ENCODE results near the gene TNNT1.

Gene TNNT1

GRCh38 chr19:55112777-55113569, 36.0 kb downstream of the TNNT1 start:
- H3K9ac ChIP-seq (ENCODE audit: low read depth, low read length), result no peak overlapping the region
- ATAC-seq (ENCODE audit: insufficient read depth, low read depth) (no peak), DNase-seq (no peak)
- H3K27ac ChIP-seq (ENCODE audit: low read length), result no peak overlapping the region
- peaks cover 76% of the 10 kb centered on the region for H4K20me1 ChIP-seq (ENCODE audit: insufficient read depth, low read length)
- no peaks in the 10 kb centered on the region for H3K27me3 ChIP-seq (ENCODE audit: insufficient read depth, low read length, poor library complexity)
- H3K36me3 ChIP-seq (ENCODE audit: insufficient read depth, low read length), result peaks cover 42% of the 10 kb centered on the region
- no peak overlapping the region for H2AFZ ChIP-seq (ENCODE audit: low read depth, low read length)
- H3K4me2 ChIP-seq (ENCODE audit: insufficient read depth, low read length), result no peak overlapping the region
- TF ChIP-seq, protein P1, sequence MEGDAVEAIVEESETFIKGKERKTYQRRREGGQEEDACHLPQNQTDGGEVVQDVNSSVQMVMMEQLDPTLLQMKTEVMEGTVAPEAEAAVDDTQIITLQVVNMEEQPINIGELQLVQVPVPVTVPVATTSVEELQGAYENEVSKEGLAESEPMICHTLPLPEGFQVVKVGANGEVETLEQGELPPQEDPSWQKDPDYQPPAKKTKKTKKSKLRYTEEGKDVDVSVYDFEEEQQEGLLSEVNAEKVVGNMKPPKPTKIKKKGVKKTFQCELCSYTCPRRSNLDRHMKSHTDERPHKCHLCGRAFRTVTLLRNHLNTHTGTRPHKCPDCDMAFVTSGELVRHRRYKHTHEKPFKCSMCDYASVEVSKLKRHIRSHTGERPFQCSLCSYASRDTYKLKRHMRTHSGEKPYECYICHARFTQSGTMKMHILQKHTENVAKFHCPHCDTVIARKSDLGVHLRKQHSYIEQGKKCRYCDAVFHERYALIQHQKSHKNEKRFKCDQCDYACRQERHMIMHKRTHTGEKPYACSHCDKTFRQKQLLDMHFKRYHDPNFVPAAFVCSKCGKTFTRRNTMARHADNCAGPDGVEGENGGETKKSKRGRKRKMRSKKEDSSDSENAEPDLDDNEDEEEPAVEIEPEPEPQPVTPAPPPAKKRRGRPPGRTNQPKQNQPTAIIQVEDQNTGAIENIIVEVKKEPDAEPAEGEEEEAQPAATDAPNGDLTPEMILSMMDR (IDR thresholded peaks at IDR 0.05; ENCODE audit: borderline replicate concordance, extremely low read depth, low read length, poor library complexity, severe bottlenecking), result peak; percentile 11
- TF ChIP-seq EZH2 (IDR thresholded peaks at IDR 0.05; ENCODE audit: borderline replicate concordance, low read depth, low read length, severe bottlenecking), result no peak
- H3K4me3 ChIP-seq (ENCODE audit: low read depth in 1 of 2, low read length in 2 of 2), result no peak overlapping the region
- H3K4me1 ChIP-seq (ENCODE audit: insufficient read depth, low read length), result peaks cover 24% of the 10 kb centered on the region
- peaks cover 80% of the 10 kb centered on the region for H3K79me2 ChIP-seq (ENCODE audit: insufficient read depth, low read length)
- H3K9me3 ChIP-seq (ENCODE audit: insufficient read depth, low read length, severe bottlenecking), result no peaks in the 10 kb centered on the region

- ATAC-seq (ENCODE audit: insufficient read depth, low read depth), result no peak
- Histone ChIP-seq H3K9ac (ENCODE audit: low read depth, low read length) (no peak overlapping the region), H3K4me3 (ENCODE audit: low read depth in 1 of 2, low read length in 2 of 2) (no peak overlapping the region), H2AFZ (ENCODE audit: low read depth, low read length) (no peak overlapping the region), H3K36me3 (ENCODE audit: insufficient read depth, low read length) (peaks cover 42% of the 10 kb centered on the region), H4K20me1 (ENCODE audit: insufficient read depth, low read length) (peaks cover 76% of the 10 kb centered on the region), H3K79me2 (ENCODE audit: insufficient read depth, low read length) (peaks cover 77% of the 10 kb centered on the region), H3K9me3 (ENCODE audit: insufficient read depth, low read length, severe bottlenecking) (no peaks in the 10 kb centered on the region), H3K4me2 (ENCODE audit: insufficient read depth, low read length) (no peak overlapping the region), H3K27ac (ENCODE audit: low read length) (no peak overlapping the region), H3K4me1 (ENCODE audit: insufficient read depth, low read length) (peaks cover 24% of the 10 kb centered on the region), H3K27me3 (ENCODE audit: insufficient read depth, low read length, poor library complexity) (no peaks in the 10 kb centered on the region)
- no peak for TF ChIP-seq EZH2 (IDR thresholded peaks at IDR 0.05; ENCODE audit: borderline replicate concordance, low read depth, low read length, severe bottlenecking)
- TF ChIP-seq, protein P1 (IDR thresholded peaks at IDR 0.05; ENCODE audit: borderline replicate concordance, extremely low read depth, low read length, poor library complexity, severe bottlenecking), result no peak
- no peak for DNase-seq
Measured at GRCh38 chr19:55112246-55112776, 36.7 kb downstream of the TNNT1 start.

- no peak overlapping the region for H3K4me2 ChIP-seq (ENCODE audit: insufficient read depth, low read length)
- no peaks in the 10 kb centered on the region for H3K27me3 ChIP-seq (ENCODE audit: insufficient read depth, low read length, poor library complexity)
- H3K79me2 ChIP-seq (ENCODE audit: insufficient read depth, low read length), result peaks cover 72% of the 10 kb centered on the region
- DNase-seq (no peak), ATAC-seq (ENCODE audit: insufficient read depth, low read depth) (no peak)
- no peaks in the 10 kb centered on the region for H3K9me3 ChIP-seq (ENCODE audit: insufficient read depth, low read length, severe bottlenecking)
- no peak for TF ChIP-seq EZH2 (IDR thresholded peaks at IDR 0.05; ENCODE audit: borderline replicate concordance, low read depth, low read length, severe bottlenecking)
- TF ChIP-seq, protein P1 (IDR thresholded peaks at IDR 0.05; ENCODE audit: borderline replicate concordance, extremely low read depth, low read length, poor library complexity, severe bottlenecking), result no peak
- no peak overlapping the region for H3K9ac ChIP-seq (ENCODE audit: low read depth, low read length)
- H3K27ac ChIP-seq (ENCODE audit: low read length), result no peak overlapping the region
- H3K4me1 ChIP-seq (ENCODE audit: insufficient read depth, low read length), result peaks cover 23% of the 10 kb centered on the region
- H3K36me3 ChIP-seq (ENCODE audit: insufficient read depth, low read length), result peaks cover 47% of the 10 kb centered on the region
- peaks cover 73% of the 10 kb centered on the region for H4K20me1 ChIP-seq (ENCODE audit: insufficient read depth, low read length)
- H3K4me3 ChIP-seq (ENCODE audit: low read depth in 1 of 2, low read length in 2 of 2), result no peak overlapping the region
- H2AFZ ChIP-seq (ENCODE audit: low read depth, low read length), result no peak overlapping the region
Measured at GRCh38 chr19:55111238-55111831, 37.7 kb downstream of the TNNT1 start.
